NCI-H187 treated with DMSO at 0.1 percent for 48 hours (cell line): ENCODE data around the gene RAD23A.
"Not testable (repeated sequence)": the region's sequence is repeated elsewhere in the genome, so short reads cannot be mapped to it uniquely, and the experiment has no call there.

Experiments
- DNase-seq: peaks from one replicate; lab custom pipeline; 2025; lab: John Stamatoyannopoulos, UW

Gene RAD23A

DNA sequence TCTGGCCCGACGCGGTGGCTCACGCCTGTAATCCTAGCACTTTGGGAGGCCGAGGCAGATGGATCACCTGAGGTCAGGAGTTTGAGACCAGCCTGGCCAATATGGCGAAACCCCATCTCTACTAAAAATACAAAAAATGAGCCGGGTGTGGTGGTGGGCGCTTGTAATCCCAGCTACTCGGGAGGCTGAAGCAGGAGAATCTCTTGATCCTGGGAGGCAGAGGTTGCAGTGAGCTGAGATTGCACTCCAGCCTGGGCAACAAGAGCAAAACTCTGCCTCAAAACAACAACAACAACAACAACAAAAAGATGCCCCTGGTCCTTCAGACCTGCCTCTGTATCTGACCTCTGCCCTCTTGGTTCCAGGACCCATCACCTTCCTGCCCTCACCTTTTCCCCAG, 9.9 kb downstream of the RAD23A start:
- DNase-seq, result not testable (repeated sequence)

DNA sequence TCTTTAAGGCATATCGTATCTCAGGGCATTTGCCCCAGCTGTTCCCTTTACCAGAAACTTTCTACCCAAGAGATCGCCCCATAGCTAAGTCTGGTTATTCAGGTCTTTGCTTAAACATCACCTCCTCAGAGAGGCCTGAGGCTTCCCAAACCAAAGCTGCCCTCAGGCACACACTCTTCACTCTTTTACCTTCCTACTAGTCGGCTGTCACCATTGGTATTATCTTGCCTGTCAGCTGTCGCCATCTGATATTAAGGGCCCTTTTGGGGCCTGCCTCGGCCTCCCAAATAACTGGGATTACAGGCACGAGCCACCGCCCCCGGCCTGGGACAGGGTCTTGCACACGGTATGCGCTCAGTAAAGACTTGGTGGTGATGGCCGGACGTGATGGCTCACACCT, 10.3 kb downstream of the RAD23A start:
- no peak for DNase-seq

DNA sequence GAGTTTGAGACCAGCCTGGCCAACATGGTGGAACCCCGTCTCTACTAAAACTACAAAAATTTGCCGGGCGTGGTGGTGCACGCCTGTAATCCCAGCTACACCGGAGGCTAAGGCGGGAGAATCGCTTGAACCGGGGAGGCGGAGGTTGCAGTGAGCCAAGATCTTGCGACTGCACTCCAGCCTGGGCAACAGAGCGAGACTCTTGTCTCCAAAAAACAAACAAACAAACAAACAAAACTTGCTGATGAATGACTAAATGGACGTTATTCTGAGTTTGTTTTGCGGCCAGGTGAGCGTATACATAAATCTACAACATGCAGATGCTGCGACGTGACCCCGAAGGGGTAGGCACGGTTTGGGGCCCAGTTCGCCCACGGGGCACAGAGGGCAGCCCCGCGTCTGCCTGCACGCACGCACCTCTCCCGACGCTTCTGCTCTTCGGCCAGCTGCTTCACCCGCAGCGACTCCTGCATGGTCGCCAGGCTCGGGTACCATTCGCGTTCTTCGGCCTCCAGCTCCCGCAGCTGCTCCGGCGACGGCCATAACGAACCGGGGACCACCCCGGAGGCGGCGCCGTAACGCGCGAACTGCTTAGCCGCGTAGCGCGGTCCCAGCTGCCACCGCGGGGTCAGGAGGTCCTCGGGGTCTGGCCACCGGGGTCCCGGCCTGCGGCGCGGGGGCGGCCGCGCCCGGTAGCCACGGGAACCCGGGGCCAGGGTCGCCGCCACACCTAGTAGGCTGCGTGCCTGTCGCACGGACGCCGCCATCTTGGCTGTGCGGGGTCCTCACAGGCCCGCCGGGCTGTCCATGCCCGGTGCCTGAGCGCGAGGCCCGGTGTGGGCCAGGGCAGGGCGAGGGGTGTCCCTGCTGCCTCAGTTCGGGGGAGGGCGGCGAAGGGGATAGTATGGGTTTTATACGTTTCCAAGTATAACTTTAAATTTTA, 11.1 kb downstream of the RAD23A start, which contains the start of gene GADD45GIP1:
GADD45GIP1 (minus strand) TSS at position 778 of the 943 bp plus-strand sequence; CDS start at position 767, 11 bp downstream.
- DNase-seq, result no peak

DNA sequence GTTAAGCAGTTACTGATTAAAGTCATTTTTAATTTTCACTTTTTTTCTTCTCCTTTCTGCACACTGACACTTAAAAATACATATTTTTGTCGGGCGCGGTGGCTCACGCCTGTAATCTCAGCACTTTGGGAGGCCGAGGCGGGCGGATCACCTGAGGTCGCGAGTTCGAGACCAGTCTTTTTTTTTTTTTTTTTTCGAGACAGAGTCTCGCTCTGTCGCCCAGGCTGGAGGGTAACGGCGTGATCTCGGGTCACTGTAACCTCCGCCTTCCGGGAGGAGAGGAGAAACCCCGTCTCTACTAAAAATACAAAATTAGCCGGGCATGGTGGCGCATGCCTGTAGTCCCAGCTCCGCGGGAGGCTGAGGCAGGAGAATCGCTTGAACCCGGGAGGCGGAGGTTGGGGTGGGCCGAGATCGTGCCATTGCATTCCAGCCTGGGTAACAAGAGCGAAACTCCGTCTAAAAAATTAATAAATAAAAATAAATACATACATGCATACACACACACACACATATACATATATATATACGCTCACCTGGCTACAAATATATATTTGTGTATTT, 11.8 kb downstream of the RAD23A start:
- DNase-seq, result not testable (repeated sequence)

DNA sequence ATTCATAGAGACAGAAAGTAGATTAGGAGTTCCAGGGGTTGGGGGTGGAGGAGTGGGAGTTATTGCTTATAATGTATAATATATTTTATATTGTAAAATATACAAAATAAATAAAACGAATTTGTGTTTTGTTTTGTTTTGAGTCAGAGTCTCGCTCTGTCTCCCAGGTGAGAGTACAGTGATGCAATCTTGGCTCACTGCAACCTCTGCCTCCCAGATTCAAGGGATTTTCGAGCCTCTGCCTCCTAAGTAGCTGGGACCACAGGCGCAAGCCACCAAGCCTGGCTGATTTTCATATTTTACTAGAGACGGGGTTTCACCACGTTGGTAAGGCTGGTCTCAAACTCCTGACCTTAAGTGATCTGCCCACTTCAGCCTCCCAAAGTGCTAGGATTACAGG, 13.8 kb downstream of the RAD23A start:
- no peak for DNase-seq

DNA sequence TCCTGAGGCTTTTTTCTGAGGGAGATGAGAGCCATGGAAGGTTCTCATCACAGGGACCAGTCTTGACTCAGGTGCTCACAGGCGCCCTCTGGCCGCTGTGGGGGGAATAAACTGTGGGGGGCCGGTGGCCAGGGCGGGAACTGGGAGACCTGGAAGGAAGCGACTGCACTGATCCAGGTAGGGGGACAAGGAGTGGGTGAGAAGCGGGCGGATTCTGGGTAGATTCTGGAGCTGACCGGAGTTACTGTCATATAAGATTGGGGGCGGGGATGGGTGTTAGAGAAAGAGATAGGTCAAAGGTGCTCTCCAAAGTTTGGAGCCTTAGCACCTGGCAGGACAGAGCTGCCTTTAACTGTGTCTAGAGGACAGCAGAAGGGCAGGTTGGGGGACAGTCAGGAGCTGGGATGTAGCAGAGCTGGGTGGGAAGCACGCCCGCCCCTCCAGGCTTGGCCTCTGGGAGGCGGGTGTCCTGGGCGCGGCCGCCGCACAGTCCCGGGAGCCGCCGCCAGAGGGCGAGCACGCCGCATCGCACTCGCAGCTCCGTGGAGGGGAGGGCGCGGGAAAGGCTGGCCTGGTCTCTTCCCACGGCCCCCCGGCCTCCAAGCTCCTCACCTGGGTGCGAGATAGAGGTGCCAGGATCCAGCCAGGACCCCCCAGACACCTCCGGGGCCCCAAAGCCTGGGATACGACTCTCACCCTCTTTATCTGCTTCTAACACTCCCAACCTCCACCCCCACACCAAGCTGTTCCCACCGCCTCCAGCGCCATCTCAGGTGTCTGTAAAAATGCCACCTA, 19.6 kb downstream of the RAD23A start:
- no peak for DNase-seq

DNA sequence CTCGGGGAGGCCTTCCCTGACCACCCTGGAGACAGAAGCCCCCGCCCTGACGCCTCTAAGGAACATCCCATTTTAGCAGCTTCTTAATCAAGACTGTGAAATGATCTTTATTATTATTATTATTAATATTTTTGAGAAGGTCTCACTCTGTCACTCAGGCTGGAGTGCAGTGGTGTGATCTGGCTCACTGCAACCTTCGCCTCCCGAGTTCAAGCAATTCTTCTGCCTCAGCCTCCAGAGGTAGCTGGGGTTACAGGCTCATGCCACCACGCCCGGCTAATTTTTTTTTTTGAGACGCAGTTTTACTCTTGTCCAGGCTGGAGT, 20.1 kb downstream of the RAD23A start:
- DNase-seq, result no peak

DNA sequence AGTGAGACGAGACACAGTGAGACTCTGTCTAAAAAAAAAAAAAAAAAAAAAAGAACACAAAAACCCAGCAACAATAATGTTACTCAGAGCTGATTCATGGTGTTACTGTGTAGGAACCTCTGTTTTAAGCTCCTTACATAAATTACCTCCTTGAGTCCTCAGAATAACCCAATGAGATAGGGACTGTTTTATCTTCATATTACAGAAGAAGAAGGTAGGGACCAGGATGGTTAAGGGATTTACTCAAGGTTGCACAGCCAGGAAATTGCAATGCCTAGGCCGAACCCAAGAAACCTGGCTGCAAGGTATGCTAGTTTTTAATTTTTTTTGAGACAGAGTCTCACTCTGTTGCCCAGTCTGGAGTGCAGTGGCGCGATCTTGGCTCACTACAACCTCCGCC, 22.2 kb downstream of the RAD23A start:
- DNase-seq, result no peak

DNA sequence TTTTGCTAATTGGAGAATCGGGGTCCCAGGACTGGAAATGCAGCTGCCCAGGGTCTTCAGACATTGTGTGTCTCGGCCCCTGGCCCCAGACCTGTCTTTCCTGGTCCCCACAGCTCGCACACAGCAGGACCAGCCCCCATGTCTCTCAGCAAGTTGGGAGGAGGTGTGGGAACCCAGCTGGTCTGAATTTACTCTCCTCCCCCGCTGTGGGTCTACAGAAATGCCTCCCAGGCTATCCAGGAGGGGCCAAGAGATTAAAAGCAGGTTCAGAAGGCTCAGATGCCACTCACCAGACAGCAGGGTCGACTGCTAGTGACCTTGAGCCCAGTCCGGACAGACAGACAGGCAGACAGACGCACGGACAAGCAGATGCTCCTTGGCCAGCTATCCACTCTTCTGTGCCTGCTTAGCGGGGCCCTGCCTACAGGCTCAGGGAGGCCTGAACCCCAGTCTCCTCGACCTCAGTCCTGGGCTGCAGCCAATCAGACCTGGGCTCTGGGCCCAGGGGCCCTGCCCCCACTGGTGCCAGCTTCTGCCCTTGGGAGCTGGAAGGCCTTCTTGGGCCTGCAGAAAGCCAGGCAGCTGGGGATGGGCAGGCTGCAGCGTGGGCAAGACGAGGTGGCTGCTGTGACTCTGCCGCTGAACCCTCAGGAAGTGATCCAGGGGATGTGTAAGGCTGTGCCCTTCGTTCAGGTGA, 23.8 kb downstream of the RAD23A start, which contains the start of gene DAND5:
DAND5 (plus strand) TSS at position 285 of the 697 bp plus-strand sequence; CDS start at position 370, 85 bp downstream.
- DNase-seq, result no peak

DNA sequence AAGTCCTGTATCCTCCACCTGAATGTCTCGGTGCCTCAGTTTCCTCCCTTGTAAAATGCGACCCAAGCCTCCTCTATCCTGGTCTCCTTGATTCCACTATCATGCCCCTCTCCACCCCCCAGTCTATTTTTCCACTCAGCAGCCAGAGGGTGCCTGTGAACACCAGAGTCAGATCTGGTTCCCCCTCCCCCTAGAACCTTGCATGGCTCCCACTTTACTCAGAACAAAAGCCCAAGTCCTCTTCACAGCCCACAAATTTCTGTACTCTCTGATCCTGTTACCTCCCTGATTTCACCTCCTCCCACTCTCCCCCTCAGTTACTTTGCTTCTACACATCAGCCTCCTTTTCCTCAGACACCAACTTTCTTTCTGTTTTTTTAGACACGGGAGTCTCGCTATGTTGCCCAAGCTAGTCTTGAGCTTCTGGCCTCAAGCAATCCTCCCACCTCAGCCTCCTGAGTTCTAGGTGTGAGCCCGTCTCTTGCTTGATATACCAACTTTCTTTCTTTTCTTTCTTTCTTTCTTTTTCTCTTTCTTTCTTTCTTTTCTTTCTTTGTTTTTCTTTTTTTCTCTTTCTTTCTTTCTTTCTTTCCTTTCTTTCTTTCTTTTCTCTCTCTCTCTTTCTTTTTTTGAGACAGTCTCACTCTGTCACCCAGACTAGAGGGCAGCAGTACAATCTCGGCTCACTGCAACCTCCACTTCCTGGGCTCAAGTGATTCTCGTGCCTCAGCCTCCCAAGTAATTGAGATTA, 24.6 kb downstream of the RAD23A start:
- no peak for DNase-seq

DNA sequence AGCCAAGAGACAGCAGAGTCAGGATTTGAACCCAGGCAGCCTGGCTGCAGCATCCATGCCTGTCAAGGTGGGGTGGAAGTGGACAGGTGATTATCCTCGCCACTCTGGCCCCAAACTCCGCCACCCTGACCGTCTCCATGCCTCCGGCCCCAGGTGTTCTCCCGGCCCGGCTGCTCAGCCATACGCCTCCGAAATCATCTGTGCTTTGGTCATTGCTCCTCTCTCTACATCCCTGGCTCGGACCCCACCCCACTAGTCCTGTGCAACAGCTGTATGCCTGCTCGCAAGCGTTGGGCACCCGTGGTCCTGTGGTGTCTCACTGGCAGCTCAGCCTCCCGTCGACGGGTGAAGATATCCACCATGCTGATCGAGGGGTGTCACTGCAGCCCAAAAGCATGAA, 27.6 kb downstream of the RAD23A start:
- DNase-seq, result no peak

DNA sequence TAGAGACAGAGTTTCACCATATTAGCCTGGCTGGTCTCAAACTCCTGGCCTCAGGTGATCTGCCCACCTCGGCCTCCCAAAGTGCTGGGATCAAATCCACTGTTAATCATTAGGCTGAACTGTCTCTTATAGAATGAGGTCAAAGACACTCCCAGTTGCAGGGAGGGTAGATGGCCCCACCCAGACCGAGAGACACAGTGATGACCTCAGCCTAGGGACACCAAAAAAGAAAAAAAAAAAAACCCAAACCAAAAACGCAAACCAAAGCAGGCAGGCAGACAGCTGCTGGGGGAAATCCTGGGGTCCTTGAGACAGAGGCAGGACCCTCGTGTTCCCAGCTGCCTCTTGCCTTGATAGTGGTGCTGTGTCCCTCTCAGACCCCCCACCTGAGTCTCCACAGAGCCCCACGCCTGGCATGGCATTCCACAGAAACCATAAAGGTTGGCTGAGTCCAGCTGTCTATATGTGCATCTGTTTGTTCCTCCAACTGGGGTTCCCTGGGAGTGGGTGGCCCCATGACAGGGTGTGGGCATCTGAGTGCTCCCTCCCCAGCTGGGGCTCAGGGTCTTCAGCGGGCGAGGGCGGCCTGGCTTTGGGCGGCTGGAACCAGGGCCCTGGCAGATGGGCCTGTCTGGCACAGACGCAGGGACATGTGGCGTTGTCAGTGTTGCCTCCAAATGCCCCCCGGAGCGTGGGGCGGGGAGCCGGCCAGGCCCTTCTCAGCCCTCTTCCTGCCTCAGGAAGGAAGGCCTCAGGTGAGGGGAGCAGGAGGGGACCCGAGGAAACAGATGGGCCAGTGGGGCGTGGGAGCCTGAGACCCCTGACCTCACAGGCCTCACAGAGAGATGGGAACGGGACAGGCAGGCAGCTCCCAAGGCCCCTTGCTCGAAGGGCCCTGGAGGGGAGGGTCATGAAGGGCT, 28.9 kb downstream of the RAD23A start:
- DNase-seq, result no peak

DNA sequence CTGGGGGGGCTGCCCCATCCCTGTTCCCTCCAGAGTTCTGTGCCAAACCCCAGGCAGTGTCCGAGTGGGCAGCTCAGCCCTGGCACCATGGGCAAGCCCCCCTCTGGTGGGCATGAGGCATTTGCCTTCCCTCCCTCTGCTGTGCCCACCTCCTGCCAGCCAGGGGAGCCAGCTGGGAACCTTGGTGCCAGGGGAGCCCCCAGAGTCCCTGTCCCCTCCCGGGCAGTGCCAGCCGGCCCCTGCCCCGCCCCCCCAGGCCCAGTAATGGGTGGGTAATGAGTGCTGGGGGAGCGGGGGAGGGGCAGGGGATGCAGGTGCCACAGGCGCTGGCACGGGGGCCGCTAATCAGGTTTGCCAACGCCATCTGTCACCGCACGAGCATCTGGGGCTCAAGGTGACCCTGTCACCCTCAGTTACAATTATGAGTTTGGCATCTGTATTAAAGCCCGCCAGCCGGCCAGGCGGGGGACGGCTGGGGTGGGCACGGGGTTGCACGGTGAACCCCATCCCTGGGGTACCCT, 29.6 kb downstream of the RAD23A start:
- DNase-seq, result no peak

DNA sequence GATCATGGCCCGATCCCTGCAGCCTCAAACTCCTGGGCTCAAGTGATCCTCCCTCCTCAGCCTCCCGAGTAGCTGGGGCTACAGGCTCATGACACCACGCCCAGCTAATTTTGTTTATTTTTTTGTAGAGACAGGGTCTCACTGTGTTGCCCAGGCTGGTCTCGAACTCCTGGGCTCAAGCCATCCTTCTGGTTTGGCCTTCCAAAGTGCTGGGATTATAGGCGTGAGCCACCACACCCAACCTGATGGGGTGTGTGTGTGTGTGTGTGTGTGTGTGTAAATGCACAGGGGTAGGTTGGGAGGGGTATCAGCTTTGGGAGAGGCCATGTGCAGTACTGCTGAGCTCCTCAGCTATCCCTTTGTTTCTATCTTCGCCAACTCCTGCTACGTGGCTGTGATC, 30.4 kb downstream of the RAD23A start:
- DNase-seq, result not testable (repeated sequence)

DNA sequence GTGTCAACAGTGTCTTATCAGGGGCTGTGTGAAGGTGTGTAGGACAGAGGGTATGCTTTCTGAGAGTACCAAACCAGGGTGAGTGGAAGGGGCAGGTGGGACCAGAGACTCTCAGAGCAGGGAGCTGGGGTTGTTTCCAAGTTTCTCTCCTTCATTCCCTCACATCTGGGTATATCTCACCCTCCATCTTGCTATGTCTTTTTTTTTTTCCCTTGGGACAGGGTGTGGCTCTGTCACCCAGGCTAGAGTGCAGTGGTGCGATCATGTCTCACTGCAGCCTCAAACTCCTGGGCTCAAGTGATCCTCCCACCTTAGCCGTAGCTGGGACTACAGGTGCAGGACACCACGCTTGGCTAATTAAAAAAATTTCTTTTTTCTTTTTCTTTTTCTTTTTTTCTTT, 34.3 kb downstream of the RAD23A start:
- DNase-seq, result no peak

DNA sequence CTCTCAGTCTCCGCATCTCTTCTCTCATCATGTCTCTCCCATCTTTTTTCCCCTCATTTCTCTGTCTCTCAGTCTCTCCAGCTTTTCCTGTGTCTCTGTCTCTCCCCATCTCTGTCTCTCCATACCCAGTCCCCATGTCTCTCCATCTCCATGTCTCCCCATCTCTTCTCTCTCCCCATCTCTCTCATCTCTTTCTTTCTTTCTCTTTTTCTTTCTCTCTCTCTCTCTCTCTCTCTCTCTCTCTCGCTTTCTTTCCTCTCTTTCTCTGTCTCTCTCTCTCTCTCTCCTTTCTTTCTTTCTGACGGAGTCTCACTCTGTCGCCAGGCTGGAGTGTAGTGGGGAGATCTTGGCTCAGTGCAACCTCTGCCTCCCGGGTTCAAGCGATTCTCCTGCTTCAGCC, 37.0 kb downstream of the RAD23A start:
- DNase-seq, result no peak

DNA sequence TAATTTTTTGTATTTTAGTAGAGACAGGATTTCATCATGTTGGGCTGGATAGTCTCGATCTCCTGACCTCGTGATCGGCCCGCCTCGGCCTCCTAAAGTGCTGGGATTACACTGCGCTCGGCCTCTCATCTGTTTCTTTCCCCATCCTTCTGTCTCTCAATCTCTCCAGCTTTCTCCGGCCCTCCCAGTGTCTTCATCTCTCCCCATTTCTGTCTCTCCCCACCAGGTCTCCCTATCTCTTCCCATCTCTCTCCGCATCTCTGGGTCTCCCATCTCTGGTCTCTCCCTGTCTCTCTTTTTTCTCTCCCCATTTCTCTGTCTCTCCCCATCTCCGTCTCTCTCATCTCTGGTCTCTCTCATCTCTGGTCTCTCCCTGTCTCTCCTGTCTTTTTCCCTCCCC, 37.4 kb downstream of the RAD23A start:
- no peak for DNase-seq

DNA sequence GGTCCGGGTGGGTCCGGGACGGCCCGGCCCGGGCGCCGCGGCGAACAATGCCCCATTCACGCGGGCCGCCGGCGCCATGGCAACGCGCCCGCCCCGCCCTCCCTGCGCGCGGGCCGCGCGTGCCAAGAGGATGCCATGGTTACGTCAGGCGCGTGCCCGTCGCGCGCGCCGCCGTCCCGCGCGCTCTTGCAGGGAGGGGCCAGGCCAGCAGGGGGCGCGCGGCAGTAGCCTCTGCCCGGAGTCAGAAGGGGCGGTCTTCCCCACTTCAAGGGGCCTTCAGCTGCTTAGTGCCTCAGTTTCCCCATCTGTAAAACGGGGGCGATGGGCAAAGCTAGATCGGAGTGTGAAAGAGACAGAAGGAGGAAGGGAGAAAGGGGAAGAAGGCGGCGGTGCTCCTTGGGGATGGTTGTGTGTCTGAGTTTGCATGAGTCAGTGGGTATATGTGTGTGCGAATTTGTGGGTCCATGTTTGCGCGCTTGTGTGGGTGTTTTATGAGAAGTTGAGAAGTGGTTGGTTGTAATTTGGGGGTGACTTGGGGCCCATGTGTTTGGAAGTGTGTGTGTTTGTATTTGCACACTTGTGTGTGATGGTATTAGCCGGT, 38.0 kb downstream of the RAD23A start:
- no peak for DNase-seq

DNA sequence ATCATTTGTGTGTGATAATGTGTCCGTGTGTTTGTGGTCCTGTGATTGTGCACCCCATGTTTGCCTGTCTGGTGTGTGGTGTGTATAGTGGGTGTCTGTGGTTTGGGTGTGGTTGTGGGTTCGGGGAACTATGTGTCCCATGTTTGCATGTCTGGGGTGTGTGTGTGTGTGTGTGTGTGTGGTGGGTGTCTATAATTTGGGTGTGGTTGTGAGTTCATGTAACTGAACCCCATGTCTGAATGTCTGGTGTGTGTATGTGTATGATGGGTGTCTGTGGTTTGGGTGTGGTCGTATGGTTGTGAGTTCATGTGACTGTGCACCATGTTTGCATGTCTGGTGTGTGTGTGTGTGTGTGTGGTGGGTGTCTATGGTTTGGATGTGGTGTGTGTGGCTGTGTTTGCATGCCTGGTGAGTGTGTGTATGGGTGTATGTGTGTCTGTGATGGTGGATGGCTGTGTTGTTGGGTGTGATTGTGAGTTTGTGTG, 38.5 kb downstream of the RAD23A start:
- no peak for DNase-seq
